PC-9 (cell line): ENCODE measurements around the gene PCDHB7.
"Not testable (repeated sequence)": the region's sequence is repeated elsewhere in the genome, so short reads cannot be mapped to it uniquely, and the experiment has no call there.

Experiments used
- CTCF ChIP-seq: fragments of 200-600 bp; sonication (generic); conservative IDR thresholded peaks from 2 replicates; pipeline ENCODE4 v1.6.1; 2017; ENCODE audit warnings: mixed run types, antibody characterized with exemption, mild to moderate bottlenecking, moderate library complexity
- EZH2 ChIP-seq: fragments of 200-600 bp; sonication (generic); IDR thresholded peaks from 2 replicates; pipeline ENCODE4 v1.8.0; 2017; ENCODE audit warnings: antibody characterized with exemption, low read depth

- TF ChIP-seq CTCF, EZH2: not testable (repeated sequence)
Measured at GRCh38 chr5:141137346-141137745, 35.1 kb upstream of the PCDHB7 start.
